Measurements from ENCODE around the gene NDRG2.
"Not testable (repeated sequence)": the region's sequence is repeated elsewhere in the genome, so short reads cannot be mapped to it uniquely, and the experiment has no call there.

The NDRG2 gene

DNA sequence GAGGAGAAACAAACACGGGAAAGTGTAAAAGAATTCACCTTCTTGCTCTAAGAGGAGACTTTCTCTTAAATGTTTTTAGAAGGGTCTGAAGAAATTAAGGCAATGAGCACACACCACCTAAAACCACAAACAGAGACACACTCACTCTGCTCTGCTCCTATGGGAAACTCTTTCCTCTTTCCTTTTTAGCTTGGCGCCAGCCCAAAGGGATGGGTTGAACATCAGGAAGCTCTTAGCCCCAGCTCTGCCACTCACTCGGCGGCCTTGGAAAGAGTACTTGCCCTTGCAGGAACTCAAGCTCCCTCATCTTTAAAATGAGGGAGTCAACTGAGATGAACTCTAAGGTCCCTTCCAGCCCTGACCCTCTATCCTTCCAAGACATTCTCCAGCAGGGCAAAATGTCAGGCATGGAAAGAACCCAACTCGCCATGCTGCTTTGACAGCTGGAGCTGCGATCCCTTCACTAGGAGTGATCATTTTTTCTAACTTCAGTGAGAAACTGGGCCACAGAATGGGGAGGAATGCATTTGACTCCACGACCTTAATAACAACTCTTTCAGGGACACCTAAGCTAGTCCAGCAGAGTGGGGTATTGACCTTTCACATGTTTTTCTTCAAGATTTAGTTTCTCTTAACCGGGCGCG lies 31.8 kb upstream of the NDRG2 start:
- no peak for DNase-seq (ENCODE audit: low spot score)
- FAIRE-seq = no peak

DNA sequence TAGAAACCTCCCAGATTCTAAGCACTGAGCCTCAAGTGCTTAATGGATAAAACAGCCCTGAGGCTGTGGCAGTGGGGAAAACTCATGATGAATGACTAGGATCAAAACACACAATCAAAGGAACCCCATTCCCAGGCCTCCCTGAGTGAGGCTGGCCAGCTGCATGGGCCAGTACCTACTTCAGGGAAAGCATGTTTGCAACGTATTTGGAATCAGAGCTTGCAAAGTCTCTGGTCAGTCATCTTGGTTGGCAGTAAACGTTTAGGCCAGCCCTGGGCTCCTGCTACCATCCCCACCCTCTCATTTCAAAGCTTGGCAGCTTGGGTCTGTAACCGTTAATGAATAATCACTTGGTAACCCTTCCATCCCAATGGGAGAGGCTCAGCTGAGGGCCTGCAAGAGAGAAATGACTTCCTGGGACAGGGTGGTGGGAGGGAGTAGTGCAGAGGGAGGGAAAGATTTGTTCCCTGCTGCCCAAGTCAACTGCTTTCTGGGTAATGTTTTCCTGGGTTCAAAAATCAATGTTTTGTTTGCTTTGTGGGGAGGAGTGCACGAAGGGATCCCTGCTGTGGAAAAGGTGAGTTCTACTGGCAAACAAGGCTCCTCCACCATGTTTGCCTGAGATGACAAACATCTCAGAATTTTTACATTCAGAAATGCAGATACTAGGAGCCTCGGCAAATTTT lies 30.7 kb upstream of the NDRG2 start:
- FAIRE-seq = no peak

DNA sequence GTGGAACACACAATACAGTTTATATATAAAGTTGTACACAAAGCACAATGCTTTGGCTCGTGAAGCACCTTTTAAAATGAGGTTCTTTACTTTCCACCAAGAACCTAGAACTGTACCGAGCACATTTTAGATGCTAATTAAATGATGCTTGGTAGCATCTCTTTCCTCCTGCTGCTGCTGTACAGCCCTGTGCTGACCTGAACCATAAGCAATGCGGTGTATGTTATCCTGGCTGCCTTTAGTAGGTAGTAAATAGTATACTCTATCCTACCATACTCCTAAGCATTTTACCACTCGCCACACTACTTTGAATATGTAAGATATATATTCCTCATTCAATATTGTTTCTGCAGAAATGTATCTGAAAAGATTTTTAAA lies 29.9 kb upstream of the NDRG2 start:
- DNase-seq (ENCODE audit: low spot score) = no peak
- no peak for FAIRE-seq

More for the DNA sequence above, 30.7 kb upstream of the NDRG2 start:
- DNase-seq (ENCODE audit: low spot score) = no peak

DNA sequence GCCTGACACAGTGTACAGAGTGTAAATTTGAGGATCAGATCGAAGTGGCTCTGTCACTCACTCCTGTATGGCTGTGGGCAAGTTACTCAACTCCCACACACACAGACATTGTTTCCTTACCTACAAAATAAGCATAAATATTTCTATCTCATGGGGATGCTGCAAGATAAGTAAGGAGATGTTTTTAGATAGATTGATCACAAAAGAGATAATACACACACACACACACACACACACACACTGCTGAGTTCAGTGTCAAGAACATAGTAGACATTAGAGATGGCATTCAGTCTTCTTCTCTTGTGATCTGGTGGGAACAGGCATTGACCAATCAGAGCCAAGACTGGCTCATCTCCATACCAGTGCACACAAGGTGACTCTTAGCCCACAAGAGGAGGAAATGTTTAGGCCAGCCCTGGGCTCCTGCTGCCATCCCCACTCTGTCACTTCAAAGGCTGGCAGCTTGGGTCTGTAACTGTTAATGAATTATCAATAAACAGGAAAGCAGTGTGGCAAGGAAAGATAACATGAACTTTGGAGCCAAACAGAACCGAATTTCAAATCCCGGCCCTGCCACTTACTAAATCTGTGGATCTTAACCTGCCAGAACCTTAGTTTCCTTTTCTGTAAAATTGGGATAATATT lies 29.4 kb upstream of the NDRG2 start:
- FAIRE-seq = no peak
- DNase-seq (ENCODE audit: low spot score) = no peak

DNA sequence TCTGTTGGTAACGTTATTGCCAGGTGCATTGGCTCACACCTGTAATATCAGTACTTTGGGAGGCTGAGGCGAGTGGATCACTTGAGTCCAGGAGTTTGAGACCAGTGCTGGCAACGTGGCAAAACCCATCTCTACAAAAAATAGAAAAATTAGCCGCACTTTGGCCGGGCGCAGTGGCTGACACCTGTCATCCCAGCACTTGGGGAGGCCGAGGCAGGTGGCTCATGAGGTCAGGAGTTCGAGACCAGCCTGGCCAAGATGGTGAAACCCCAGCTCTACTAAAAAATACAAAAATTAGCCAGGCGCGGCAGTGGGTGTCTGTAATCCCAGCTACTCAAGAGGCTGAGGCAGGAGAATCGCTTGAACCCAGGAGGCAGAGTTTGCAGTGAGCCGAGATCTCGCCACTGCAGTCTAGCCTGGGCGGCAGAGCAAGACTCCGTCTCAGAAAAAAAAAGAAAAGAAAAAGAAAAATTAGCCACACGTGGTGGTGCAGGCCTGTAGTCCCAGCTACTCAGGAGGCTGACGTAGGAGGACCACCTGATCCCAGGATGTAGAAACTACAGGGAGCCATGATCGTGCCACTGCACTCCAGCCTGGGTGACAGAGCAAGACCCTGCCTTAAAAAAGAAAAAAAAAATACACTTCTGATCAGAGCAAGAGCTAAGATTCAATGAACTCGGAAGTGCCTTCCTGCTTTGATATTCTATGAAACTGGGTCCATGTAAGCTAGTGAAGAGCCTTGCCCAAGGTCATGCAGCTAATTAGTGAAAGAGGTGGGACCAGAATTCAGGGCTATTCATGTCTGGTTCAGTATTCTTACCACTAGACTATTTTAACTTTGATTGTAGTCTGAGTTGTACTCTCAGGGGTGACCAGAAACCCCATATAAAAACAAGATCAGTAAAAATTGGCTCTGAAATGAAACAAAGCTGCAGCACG lies 28.6 kb upstream of the NDRG2 start:
- FAIRE-seq (no peak), DNase-seq (ENCODE audit: low spot score) (no peak)

DNA sequence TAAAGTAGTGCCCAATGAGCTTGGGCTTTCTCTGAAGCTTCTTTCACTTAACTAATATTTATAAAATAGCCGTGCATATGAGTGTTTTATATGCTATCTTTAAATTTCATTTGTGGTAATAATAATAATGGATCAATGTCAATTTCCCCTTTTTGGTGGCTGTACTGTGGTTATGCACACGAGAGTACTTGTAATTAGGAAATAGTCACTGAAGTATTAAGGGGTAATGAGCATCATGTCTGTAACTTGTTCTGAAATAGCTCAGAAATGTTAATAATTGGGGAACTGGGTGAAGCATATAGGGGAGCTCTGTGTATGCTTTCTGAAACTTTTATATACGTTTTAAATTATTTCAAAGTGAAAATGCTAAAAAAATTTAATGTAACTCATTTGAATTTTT lies 25.7 kb upstream of the NDRG2 start:
- DNase-seq (ENCODE audit: low spot score) (no peak), FAIRE-seq (no peak)

DNA sequence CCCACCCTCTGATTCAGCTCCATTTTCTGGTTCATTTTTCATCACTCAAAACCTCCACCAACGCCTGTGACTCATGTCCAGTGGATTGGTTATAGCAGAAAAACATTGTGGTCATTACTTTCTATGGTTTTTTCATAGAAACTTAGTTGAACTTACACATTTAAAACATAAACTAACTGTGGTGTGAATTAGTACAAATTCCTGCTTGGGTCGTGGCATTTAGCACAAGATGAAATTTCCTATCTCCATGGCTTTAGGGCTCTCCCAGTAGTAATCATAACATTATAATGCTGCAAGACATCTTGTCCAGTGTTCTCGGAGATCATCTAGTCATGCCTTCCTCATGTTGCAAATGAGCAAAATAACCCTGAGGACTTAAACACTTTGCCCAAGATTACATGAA lies 24.4 kb upstream of the NDRG2 start:
- FAIRE-seq = no peak
- no peak for DNase-seq (ENCODE audit: low spot score)

DNA sequence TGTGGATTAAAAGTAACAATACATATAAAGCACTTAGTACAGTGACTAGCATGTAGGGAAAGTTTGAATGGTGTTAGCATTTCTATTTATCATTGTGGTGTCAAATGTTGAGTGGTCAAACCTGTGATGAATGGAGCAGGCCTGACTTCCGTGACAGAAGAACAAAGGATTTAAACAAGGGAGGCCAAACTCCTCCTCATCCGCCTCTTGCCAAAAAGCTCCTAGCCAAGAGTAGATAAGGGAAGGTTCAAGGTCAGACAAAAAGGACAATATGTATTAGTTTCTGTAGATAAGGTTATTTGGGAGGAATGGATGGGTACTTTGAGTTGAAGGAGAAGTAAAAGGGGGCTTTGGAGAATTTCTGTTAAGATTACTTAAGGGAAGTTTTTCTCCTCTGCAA lies 23.8 kb upstream of the NDRG2 start:
- no peak for DNase-seq (ENCODE audit: low spot score)
- no peak for FAIRE-seq

DNA sequence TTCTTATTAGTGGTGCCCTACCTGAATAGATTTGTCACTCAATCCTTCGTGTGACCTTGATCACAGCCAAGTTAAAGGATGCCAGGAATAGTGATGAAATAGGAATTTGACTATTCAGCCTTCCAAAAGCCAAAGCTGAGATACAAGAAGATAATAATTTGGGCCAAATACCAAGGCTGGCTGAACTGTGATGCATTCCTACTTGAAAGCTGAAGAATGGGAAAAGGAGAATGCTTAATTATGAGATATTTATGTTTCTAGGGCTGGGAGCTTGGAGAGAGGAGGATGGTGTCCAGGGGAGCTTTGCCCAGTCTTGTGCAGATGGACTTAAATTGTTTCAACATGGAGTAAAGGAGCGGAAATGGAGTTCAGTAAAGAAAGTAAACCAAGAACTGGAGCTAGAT lies 22.5 kb upstream of the NDRG2 start:
- no peak for DNase-seq (ENCODE audit: low spot score)
- FAIRE-seq = no peak

DNA sequence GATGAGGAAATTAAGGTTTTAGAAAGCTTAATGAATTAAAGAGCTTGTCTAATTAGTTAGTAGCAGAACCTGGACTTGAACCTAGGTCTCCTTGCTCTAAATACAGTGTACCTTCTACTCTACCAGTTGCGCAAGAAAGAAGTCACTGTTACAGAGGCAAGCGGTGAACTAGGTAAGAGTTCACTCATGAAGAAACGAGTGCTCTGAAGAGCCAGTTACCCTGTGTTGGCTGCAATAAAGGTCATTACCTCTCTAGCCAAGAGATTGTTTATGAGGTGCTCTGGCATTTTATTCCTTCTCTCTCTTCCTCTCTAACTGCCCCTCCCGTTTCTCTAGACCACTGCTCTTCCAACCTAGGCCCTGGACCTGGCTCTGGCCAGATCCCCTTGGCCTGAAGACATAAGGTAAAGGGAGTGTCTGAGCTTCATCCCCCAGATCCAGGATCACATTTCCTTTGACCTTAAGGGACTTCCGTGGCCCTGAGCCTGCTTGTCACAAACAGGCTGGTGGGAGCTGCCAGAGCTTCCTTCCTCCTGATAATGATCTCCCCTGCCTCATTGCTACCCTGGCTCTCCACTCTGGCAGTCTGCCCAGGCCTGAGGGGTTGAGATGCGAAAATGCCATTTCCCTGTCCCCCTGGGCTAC lies 19.2 kb upstream of the NDRG2 start:
- FAIRE-seq = no peak

DNA sequence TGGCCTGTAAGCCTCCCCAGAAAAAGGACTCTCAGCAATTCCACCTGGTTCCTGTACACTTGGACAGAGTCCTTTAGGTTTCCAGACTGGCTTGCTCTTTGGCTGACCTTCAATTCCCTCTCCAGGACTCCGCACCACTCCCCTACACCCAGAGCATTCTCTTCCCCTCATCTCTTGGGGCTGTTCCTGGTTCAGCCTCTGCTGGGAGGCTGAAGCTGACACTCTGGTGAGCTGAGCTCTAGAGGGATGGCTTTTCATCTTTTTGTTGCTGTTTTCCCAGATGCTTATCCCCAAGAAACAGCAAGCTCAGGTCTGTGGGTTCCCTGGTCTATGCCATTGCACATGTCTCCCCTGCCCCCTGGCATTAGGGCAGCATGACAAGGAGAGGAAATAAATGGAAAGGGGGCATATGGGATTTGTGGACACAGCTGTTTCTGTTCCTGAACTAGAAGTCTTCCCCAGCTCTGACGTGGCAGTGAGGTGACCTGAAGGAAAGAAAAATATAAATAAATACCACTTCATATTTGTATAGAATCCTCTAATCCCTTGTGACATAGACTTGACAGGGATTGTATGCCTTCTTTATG lies 18.6 kb upstream of the NDRG2 start:
- DNase-seq (ENCODE audit: low spot score) = no peak
- FAIRE-seq = no peak

More for the DNA sequence above, 19.2 kb upstream of the NDRG2 start:
- DNase-seq (ENCODE audit: low spot score) = no peak

DNA sequence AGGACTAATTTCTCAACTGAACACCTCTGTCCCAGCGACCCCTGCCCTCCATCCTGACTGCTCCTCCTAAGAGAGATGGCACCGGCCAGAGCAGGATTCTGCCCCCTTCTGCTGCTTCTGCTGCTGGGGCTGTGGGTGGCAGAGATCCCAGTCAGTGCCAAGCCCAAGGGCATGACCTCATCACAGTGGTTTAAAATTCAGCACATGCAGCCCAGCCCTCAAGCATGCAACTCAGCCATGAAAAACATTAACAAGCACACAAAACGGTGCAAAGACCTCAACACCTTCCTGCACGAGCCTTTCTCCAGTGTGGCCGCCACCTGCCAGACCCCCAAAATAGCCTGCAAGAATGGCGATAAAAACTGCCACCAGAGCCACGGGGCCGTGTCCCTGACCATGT lies 18.1 kb upstream of the NDRG2 start:
- DNase-seq (ENCODE audit: low spot score) = no peak
- no peak for FAIRE-seq

DNA sequence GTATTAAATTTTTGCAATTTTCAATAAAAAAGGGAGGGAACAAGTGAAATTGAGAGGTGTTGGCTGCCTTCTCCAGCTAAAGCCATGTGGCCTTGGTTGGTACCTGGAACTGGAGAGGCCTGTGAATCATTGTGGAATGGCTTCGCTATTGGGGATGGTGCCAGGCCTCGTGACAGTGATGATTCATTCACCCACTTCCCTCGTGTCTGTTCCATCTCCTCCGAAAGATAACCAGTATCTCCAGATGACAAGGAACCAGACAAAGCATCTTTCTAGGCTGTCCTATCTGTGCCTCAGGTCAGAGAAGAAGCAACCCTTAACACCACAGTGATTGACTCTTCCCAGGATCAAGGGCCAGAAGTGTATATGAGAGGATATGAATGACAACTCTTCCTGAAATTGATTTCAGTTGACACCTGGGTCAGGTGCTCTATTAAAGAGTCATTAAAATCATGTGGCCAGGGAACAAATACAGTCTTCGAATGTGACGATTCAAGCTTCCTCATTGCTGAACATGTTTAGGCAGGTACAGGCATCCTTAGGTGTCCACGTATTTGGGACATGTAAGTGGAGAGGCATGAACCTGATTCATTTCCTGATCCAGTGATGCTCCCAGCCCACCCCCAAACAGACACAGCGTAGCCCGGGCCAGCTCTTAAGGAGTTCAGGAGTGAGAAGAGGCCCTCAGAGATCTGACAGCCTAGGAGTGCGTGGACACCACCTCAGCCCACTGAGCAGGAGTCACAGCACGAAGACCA lies 17.0 kb upstream of the NDRG2 start, which contains the start of gene RNASE7:
TSS of gene RNASE7 (plus strand) at position 687 of the 758 bp plus-strand sequence. CDS start 631 bp downstream, outside the sequence.
- DNase-seq (ENCODE audit: low spot score) = peak; percentile 57
- no peak for FAIRE-seq

DNA sequence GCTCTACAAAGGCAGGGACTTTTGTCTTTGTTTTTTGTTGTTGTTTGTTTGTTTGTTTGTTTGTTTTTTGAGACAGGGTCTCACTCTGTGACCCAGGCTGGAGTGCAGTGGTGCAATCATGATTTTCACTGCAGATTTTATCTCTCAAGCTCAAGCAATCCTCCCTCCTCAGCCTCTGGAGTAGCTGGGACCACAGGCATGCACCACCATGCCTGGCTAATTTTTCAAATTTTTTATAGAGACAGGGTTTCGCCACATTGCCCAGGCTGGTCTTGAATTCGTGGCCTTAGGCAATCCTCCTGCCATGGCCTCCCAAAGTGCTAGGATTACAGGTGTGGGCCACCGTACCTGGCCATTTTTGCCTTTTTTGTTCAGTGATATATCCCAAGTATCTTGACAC lies 16.1 kb upstream of the NDRG2 start:
- DNase-seq (ENCODE audit: low spot score) = not testable (repeated sequence)

DNA sequence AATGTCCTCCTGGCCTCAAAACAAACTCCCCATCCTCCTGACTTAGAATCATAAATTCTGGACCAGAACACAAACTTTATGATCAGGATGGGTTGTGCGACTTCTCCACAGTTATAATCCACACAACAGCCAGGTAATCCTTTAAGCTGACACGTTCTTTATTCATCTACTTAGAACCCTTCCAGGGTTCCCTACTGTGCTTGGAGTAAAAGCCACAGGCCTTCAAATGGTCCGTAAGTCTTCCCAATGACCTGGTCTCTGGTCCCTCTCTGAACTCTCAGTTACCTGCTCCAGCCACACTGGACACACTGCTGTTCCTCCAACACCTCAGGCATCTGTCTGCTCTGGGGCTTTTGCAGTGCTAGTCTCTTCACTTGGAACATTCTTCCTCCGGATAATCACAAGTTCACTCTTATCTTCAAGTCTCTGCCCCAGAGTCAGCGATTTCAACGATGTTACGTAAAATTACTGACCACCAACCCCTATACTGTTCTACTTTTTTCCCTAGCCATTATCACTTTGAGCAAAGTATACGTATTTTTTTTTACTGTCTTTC lies 15.6 kb upstream of the NDRG2 start:
- DNase-seq (ENCODE audit: low spot score) (no peak), FAIRE-seq (no peak)

More for the DNA sequence above, 16.1 kb upstream of the NDRG2 start:
- not testable (repeated sequence) for FAIRE-seq

DNA sequence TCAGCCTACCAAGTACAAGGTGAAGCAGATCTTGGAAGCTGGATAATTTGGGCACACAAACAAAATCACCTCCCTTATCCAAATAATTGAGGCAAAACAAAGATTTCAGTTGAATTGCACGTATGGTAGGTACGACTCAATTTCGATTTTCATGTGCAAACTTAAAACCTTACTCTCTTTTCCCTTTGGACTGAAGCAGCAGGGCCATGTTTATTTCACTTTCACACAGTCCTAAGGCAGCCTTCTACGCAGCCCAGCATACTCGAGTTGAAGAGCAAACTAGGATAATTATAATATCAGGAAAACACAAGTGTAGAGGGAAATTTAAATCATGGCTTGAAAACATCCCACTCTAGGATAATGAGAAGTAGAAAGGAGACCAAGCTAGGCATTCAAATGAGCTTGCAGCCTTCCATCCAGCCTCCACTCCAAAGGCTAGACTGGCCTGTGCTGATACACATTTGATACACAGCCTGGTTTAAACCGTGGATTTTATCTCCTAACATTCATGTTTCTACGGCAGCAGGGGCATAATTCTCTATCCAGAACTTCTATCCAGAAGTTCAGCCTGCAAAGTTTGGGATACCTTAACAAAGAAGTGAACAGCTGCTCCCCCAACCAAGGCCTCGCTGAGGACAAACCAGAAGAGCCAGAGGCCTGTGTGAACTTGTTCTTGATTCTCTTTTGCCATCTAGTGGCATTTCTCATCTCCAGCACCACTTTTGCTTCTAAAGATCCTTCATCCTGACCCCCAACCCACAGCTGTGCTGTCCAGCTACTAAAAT lies 14.9 kb upstream of the NDRG2 start:
- FAIRE-seq = no peak
- peak; percentile 80 for DNase-seq (ENCODE audit: low spot score)

DNA sequence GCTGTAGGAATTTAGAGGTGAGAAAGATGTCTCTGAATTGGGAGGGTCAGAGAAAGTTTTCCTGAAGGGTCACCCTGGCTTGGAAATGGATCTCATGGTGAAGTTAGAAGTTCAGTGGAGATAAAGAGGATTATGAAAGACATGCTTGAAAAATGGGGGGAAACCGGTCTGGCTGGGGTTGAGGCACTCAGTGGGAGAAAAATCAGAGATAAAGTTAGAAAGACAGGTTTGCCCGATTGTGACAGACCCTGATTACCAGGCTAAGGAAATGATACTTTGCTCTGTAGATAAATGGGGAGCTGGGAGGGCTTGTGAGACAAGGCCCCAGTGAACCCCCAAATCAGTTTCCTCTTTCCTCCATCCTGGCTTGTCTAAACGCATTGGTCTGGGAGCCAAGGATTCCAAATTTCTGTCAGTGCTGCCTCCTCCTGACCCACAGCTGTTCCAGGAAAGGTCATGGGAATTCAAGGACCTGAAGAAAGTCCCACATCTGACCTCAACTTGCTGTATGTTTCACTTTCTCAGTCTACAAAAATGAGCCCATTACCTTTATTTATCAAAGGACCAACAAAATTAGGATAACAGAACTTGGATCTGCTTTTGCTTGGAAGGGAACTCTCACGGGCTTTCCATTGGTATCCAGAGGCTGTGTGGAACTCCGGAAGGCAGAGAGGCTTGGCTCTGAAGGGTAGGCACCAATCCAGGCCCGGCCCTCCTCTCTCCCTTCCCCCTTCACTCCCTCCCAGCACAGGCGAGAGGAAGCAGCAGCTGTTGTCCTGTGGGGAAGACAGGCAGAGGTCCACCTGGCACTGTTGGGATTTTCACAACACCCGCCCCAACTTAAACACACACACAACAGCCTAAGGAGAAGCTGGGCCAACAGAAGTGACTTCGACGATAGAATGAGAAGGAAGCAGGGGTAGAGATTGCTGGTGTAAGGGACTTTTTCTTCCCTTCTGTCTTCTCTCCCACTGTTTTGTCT lies 13.9 kb upstream of the NDRG2 start:
- peak; percentile 56 for DNase-seq (ENCODE audit: low spot score)

DNA sequence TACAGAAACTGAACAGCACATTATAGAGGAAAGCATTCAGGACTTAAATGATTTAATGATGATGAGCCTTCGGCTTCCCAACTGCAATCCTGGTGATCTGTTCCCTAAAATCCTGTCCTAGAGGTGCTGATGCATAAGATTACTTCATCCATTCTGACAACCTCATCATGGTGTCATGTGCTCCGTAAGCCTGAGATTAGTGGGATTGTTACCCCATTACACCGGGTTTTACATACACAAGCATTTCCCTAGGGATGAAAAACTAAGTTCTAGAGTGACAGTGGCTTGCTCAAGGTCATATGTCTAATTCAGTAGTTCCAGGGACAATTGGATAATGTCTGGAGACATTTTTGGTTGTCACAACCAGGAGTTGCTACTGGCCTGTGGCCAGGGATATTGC lies 12.3 kb upstream of the NDRG2 start:
- FAIRE-seq = no peak
- no peak for DNase-seq (ENCODE audit: low spot score)

More for the DNA sequence above, 13.9 kb upstream of the NDRG2 start:
- no peak for FAIRE-seq
